ENCODE data around the gene VAV3. TPM values are rescaled to one million over a fixed set of nuclear protein-coding genes. Genes with fewer than 3 reads are reported as not detected.
A peak's percentile ranks its signal among the peaks of the same experiment; 100 is the strongest.

Gene VAV3
- total and polyA plus RNA-seq, 4 donors = 1.7 to 14.4 (median 7.6) TPM

DNA sequence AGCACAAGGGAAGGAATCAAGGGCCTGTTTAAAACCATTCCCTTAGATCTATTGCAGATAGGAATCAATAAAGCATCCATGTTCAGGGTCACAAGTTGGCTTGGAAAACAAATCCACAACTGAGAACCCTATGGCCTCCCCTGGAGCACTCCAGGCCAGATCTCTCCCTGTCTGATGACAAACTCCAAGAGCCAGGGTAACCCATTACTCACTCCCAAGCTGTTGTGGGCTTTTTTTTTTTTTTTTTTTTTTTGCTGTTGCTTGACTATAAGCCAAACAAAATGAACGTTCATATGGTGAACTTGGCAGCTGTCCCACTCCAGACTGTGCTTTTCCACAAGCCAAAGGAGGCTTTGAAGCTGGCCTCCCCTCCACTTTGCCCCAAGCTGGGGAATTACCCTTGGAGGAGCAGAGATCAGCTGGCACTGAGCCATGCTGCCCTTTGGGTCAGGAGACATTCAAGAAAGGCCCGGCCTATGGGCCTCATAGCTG, 35.7 kb upstream of the VAV3 start:
- no peak overlapping the region for H3K9ac ChIP-seq (ENCODE audit: insufficient read depth in 1 of 2, low read length in 2 of 2)
- no peak overlapping the region for H3K27ac ChIP-seq (ENCODE audit: low read depth in 1 of 2, low read length in 1 of 2)
- WGBS, 2 donors = 26 to 38% methylated on average over 2 of the region's 2 CpGs
- H3K9me3 ChIP-seq (ENCODE audit: control insufficient read depth in 4 of 4, insufficient read depth in 3 of 4, low read length in 3 of 4) = no peaks in the 10 kb centered on the region
- H3K27me3 ChIP-seq (ENCODE audit: control insufficient read depth in 3 of 3, insufficient read depth in 3 of 3, low read length in 2 of 3) = no peaks in the 10 kb centered on the region
- DNase-seq = peak; percentile 83 to 94 (median 93)
- no peak for ATAC-seq (ENCODE audit: insufficient read depth, low FRiP score)
- H3K4me1 ChIP-seq (ENCODE audit: control insufficient read depth in 5 of 5, insufficient read depth in 5 of 5, low read length in 5 of 5) = peaks cover 0 to 15% (median 0%) of the 10 kb centered on the region in 5 donors
- H3K36me3 ChIP-seq (ENCODE audit: control insufficient read depth in 4 of 4, insufficient read depth in 4 of 4, low read length in 4 of 4) = no peaks in the 10 kb centered on the region
- TF ChIP-seq, protein P1, sequence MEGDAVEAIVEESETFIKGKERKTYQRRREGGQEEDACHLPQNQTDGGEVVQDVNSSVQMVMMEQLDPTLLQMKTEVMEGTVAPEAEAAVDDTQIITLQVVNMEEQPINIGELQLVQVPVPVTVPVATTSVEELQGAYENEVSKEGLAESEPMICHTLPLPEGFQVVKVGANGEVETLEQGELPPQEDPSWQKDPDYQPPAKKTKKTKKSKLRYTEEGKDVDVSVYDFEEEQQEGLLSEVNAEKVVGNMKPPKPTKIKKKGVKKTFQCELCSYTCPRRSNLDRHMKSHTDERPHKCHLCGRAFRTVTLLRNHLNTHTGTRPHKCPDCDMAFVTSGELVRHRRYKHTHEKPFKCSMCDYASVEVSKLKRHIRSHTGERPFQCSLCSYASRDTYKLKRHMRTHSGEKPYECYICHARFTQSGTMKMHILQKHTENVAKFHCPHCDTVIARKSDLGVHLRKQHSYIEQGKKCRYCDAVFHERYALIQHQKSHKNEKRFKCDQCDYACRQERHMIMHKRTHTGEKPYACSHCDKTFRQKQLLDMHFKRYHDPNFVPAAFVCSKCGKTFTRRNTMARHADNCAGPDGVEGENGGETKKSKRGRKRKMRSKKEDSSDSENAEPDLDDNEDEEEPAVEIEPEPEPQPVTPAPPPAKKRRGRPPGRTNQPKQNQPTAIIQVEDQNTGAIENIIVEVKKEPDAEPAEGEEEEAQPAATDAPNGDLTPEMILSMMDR (IDR thresholded peaks at IDR 0.05; ENCODE audit: control extremely low read depth, extremely low read depth) = no peak
- no peak overlapping the region for H3K4me3 ChIP-seq

DNA sequence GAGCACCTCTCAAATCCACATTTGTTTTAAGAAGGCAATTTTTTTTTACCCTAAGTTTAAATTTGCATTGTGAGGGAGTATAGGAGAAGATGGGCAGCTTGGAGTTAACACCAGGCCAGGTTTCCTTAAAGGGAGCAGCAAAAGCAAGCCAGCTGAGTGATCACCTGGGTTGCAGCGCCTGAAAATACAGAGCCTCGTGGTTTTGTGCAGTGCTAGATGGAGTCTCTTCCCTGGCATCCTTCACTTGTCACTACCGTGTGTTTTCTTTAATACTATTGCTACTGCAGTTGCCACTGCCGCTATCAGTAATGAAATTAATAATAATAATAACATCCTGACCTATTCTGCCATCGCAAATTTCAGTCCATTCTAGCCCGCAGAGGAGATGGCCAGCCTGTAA, 35.2 kb upstream of the VAV3 start:
- Histone ChIP-seq H3K4me3 (no peak overlapping the region), H3K27me3 (ENCODE audit: control insufficient read depth in 3 of 3, insufficient read depth in 3 of 3, low read length in 2 of 3) (no peaks in the 10 kb centered on the region), H3K4me1 (ENCODE audit: control insufficient read depth in 5 of 5, insufficient read depth in 5 of 5, low read length in 5 of 5) (peaks cover 0 to 15% (median 0%) of the 10 kb centered on the region in 5 donors), H3K36me3 (ENCODE audit: control insufficient read depth in 4 of 4, insufficient read depth in 4 of 4, low read length in 4 of 4) (no peaks in the 10 kb centered on the region), H3K9ac (ENCODE audit: insufficient read depth in 1 of 2, low read length in 2 of 2) (no peak overlapping the region), H3K27ac (ENCODE audit: low read depth in 1 of 2, low read length in 1 of 2) (no peak overlapping the region), H3K9me3 (ENCODE audit: control insufficient read depth in 4 of 4, insufficient read depth in 3 of 4, low read length in 3 of 4) (no peaks in the 10 kb centered on the region)
- 65 to 76% methylated on average over 6 of the region's 6 CpGs for WGBS, 2 donors
- TF ChIP-seq, protein P1 (IDR thresholded peaks at IDR 0.05; ENCODE audit: control extremely low read depth, extremely low read depth) = no peak
- ATAC-seq (ENCODE audit: insufficient read depth, low FRiP score) (no peak), DNase-seq (no peak)

- no peak for ATAC-seq (ENCODE audit: insufficient read depth, low FRiP score)
- H3K9ac ChIP-seq (ENCODE audit: insufficient read depth in 1 of 2, low read length in 2 of 2) = no peak overlapping the region
- no peak overlapping the region for H3K4me3 ChIP-seq
- H3K27me3 ChIP-seq (ENCODE audit: control insufficient read depth in 3 of 3, insufficient read depth in 3 of 3, low read length in 2 of 3) = peaks cover 0 to 2% (median 0%) of the 10 kb centered on the region in 3 donors
- no peaks in the 10 kb centered on the region for H3K36me3 ChIP-seq (ENCODE audit: control insufficient read depth in 4 of 4, insufficient read depth in 4 of 4, low read length in 4 of 4)
- H3K27ac ChIP-seq (ENCODE audit: low read depth in 1 of 2, low read length in 1 of 2) = no peak overlapping the region
- no peaks in the 10 kb centered on the region for H3K9me3 ChIP-seq (ENCODE audit: control insufficient read depth in 4 of 4, insufficient read depth in 3 of 4, low read length in 3 of 4)
- WGBS, 2 donors = 84 to 94% methylated on average over 1 of the region's 1 CpG
- peaks cover 0 to 15% (median 0%) of the 10 kb centered on the region in 5 donors for H3K4me1 ChIP-seq (ENCODE audit: control insufficient read depth in 5 of 5, insufficient read depth in 5 of 5, low read length in 5 of 5)
- DNase-seq = no peak
- TF ChIP-seq, protein P1 (IDR thresholded peaks at IDR 0.05; ENCODE audit: control extremely low read depth, extremely low read depth) = no peak
Observed at GRCh38 chr1:107997866-107998265, 32.9 kb upstream of the VAV3 start.

GRCh38 chr1:107993920-107994319, 28.9 kb upstream of the VAV3 start:
- Histone ChIP-seq H3K27me3 (ENCODE audit: control insufficient read depth in 3 of 3, insufficient read depth in 3 of 3, low read length in 2 of 3) (peaks cover 0 to 2% (median 0%) of the 10 kb centered on the region in 3 donors), H3K9ac (ENCODE audit: insufficient read depth in 1 of 2, low read length in 2 of 2) (no peak overlapping the region), H3K4me1 (ENCODE audit: control insufficient read depth in 5 of 5, insufficient read depth in 5 of 5, low read length in 5 of 5) (no peaks in the 10 kb centered on the region), H3K4me3 (no peak overlapping the region), H3K36me3 (ENCODE audit: control insufficient read depth in 4 of 4, insufficient read depth in 4 of 4, low read length in 4 of 4) (no peaks in the 10 kb centered on the region), H3K9me3 (ENCODE audit: control insufficient read depth in 4 of 4, insufficient read depth in 3 of 4, low read length in 3 of 4) (no peaks in the 10 kb centered on the region), H3K27ac (ENCODE audit: low read depth in 1 of 2, low read length in 1 of 2) (no peak overlapping the region)
- no peak for DNase-seq
- TF ChIP-seq, protein P1 (IDR thresholded peaks at IDR 0.05; ENCODE audit: control extremely low read depth, extremely low read depth) = no peak
- no peak for ATAC-seq (ENCODE audit: insufficient read depth, low FRiP score)
- WGBS, 2 donors = 64 to 79% methylated on average over 7 of the region's 7 CpGs
